ENCODE data around the gene TACC2.

GRCh38 chr10:122221958-122222357 is 233.0 kb downstream of the TACC2 start:
- no peak for TF ChIP-seq CTCF (IDR thresholded peaks at IDR 0.05)
- TF ChIP-seq POLR2A (IDR thresholded peaks at IDR 0.05) = no peak
